GM12878 (cell line): Measurements from ENCODE around the gene OR6C76. TPM values are rescaled to one million over a fixed set of nuclear protein-coding genes. Genes with fewer than 3 reads are reported as not detected.

Experiments used
- ATAC-seq: fragments of 200-7000 bp; cut with Tn5 transposase; 3 replicates; pipeline ENCODE4 v1.9.1; 2020; ENCODE audit warnings: mild to moderate bottlenecking, moderate library complexity
- Bru-seq: library from RNA; stranded (reverse); fragments of 400-500 nt; gene quantifications from one replicate; lab custom pipeline; 2021; lab: Mats Ljungman, UMichigan
- BruChase-seq, 2 experiments: library from RNA; stranded (reverse); fragments of 400-500 nt; gene quantifications; one replicate each; lab custom pipeline; 2021; lab: Mats Ljungman, UMichigan
- BruUV-seq: library from RNA; stranded (reverse); fragments of 400-500 nt; replicated peaks from 2 replicates; lab custom pipeline; 2021; lab: Mats Ljungman, UMichigan
- CTCF ChIA-PET: fragments of 300-600 bp; sonication (Branson Sonifier 250); formaldehyde crosslinking; extraction: SDS; loops from one replicate; lab custom pipeline; 2021; ENCODE audit warnings: inconsistent platforms; lab: Yijun Ruan, JAX
- POLR2A ChIA-PET: fragments of 350-600 bp; formaldehyde crosslinking; extraction: SDS; loops from one replicate; lab custom pipeline; 2021; ENCODE audit warnings: inconsistent platforms; lab: Charles Lee
- RAD21 ChIA-PET: fragments of 300-600 bp; sonication (Branson Sonifier 250); formaldehyde crosslinking; loops from one replicate; lab custom pipeline; 2023; ENCODE audit warnings: antibody characterized with exemption; ENCODE audit not compliant: unreplicated experiment; lab: Charles Lee
- SMC1A ChIA-PET: fragments of 300-600 bp; sonication (Branson Sonifier 250); formaldehyde crosslinking; loops from one replicate; lab custom pipeline; 2023; ENCODE audit not compliant: unreplicated experiment, uncharacterized antibody; lab: Charles Lee
- DNase-seq: peaks from one replicate; pipeline ENCODE4 v3.0.0-alpha.2; 2011; ENCODE audit warnings: low read depth, low spot score
- FAIRE-seq: peaks from 3 replicates; lab custom pipeline; 2011; peaks lifted over from hg19 to GRCh38; lab: Jason Lieb, UNC
- H2AFZ ChIP-seq: 2 replicates; pipeline ENCODE4 v1.6.0; 2011; ENCODE audit warnings: low read depth, low read length, control low read depth; ENCODE audit not compliant: control insufficient read depth
- H3K27ac ChIP-seq: 2 replicates; pipeline ENCODE4 v1.5.1; 2011; ENCODE audit warnings: control low read depth; ENCODE audit not compliant: control insufficient read depth, insufficient read depth
- H3K27me3 ChIP-seq, 2 experiments: replicated peaks in 1 of 2; 2 replicates each; pipeline versions ENCODE4 v1.6.0 to v1.6.1; 2011; ENCODE audit warnings: low read length in 1 of 2; ENCODE audit not compliant: control insufficient read depth in 2 of 2, insufficient read depth in 2 of 2
- H3K36me3 ChIP-seq, 2 experiments: 2 replicates each; pipeline ENCODE4 v1.5.1; 2011; ENCODE audit warnings: low read length in 1 of 2; ENCODE audit not compliant: control insufficient read depth in 2 of 2, insufficient read depth in 2 of 2
- H3K4me1 ChIP-seq: 2 replicates; pipeline ENCODE4 v1.6.1; 2011; ENCODE audit warnings: mild to moderate bottlenecking, low read length, moderate library complexity, mixed read lengths; ENCODE audit not compliant: control insufficient read depth, insufficient read depth
- H3K4me2 ChIP-seq: 2 replicates; pipeline ENCODE4 v1.6.0; 2011; ENCODE audit warnings: control low read depth; ENCODE audit not compliant: control insufficient read depth, insufficient read depth
- H3K4me3 ChIP-seq: fragments of 200-600 bp; sonication (generic); 2 replicates; pipeline ENCODE4 v1.5.1; 2016
- H3K79me2 ChIP-seq: 2 replicates; pipeline ENCODE4 v1.6.0; 2011; ENCODE audit warnings: low read length; ENCODE audit not compliant: control insufficient read depth, insufficient read depth
- H3K9ac ChIP-seq: 2 replicates; pipeline ENCODE4 v1.8.0; 2011; ENCODE audit warnings: low read length, control low read depth, mixed read lengths; ENCODE audit not compliant: control insufficient read depth, insufficient read depth
- H3K9me3 ChIP-seq: replicated peaks from 3 replicates; pipeline ENCODE4 v1.5.1; 2011; ENCODE audit warnings: mild to moderate bottlenecking, low read length; ENCODE audit not compliant: control insufficient read depth, insufficient read depth
- H4K20me1 ChIP-seq: 2 replicates; pipeline ENCODE4 v1.6.0; 2011; ENCODE audit not compliant: control insufficient read depth, insufficient read depth
- BRCA1 ChIP-seq: IDR thresholded peaks from 2 replicates; pipeline ENCODE4 v1.6.1; 2011; ENCODE audit warnings: low read depth, low read length, improper control_type of control experiment
- FOXM1 ChIP-seq: IDR thresholded peaks from 2 replicates; pipeline ENCODE4 v1.6.1; 2012; ENCODE audit warnings: low read depth, mild to moderate bottlenecking, inconsistent platforms, low read length, moderate library complexity
- HCFC1 ChIP-seq: fragments of 150-350 bp; IDR thresholded peaks from 2 replicates; pipeline ENCODE4 v1.6.1; 2014; ENCODE audit warnings: low read length
- HDAC6 ChIP-seq: fragments of 200-600 bp; sonication (generic); IDR thresholded peaks from one replicate; pipeline ENCODE4 v1.8.0; 2017; ENCODE audit warnings: antibody characterized with exemption; ENCODE audit not compliant: unreplicated experiment
- KDM1A ChIP-seq: fragments of 200-600 bp; sonication (generic); IDR thresholded peaks from 2 replicates; pipeline ENCODE4 v1.6.1; 2016; ENCODE audit warnings: borderline replicate concordance
- NFXL1 ChIP-seq: fragments of 450-650 bp; IDR thresholded peaks from 2 replicates; pipeline ENCODE4 v1.6.1; 2017; ENCODE audit warnings: antibody characterized with exemption, mild to moderate bottlenecking, borderline replicate concordance
- PAX8 ChIP-seq: fragments of 450-650 bp; IDR thresholded peaks from 2 replicates; pipeline ENCODE4 v1.6.1; 2017; ENCODE audit warnings: mild to moderate bottlenecking, moderate library complexity
- SMAD5 ChIP-seq: IDR thresholded peaks from 2 replicates; pipeline ENCODE4 v1.6.1; 2016; ENCODE audit warnings: antibody characterized with exemption, low read depth
- SREBF1 ChIP-seq: IDR thresholded peaks from 2 replicates; pipeline ENCODE4 v1.6.1; 2012; ENCODE audit warnings: mild to moderate bottlenecking, low read length
- SUPT20H ChIP-seq: IDR thresholded peaks from 2 replicates; pipeline ENCODE4 v1.6.1; 2011; ENCODE audit warnings: low read depth, mild to moderate bottlenecking, low read length, moderate library complexity, borderline replicate concordance; ENCODE audit not compliant: control insufficient read depth
- WRNIP1 ChIP-seq: IDR thresholded peaks from 2 replicates; pipeline ENCODE4 v1.6.1; 2011; ENCODE audit warnings: low read depth, low read length, improper control_type of control experiment, borderline replicate concordance
- ZNF24 ChIP-seq: fragments of 450-650 bp; IDR thresholded peaks from 2 replicates; pipeline ENCODE4 v1.6.1; 2017; ENCODE audit warnings: antibody characterized with exemption, mild to moderate bottlenecking
- WGBS: methylation state at CpG from one replicate; pipeline ENCODE4 v1.1.6; 2016; ENCODE audit warnings: low lambda C conversion rate; ENCODE audit not compliant: insufficient replicate concordance, insufficient coverage; ENCODE audit errors: missing lambda C conversion rate; 5-methylcytosine and 5-hydroxymethylcytosine counted together
- in situ Hi-C: fragments of 300-500 bp; cut with MboI; formaldehyde crosslinking; loops from 9 replicates; pipeline ENCODE4 v1.14.3; 2018; ENCODE audit warnings: mixed read lengths
- intact Hi-C: fragments of 100-400 bp; cut with micrococcal nuclease; formaldehyde crosslinking; loops from one replicate; pipeline ENCODE4 v1.14.2; 2022; ENCODE audit not compliant: unreplicated experiment
- long read RNA-seq, 2 experiments: library from polyadenylated mRNA; unstranded; transcript quantifications; one replicate each; pipeline ENCODE4 v2.0.0, GENCODE V29; 2019 to 2020
- polyA minus RNA-seq, 3 experiments: library from RNA; depleted of rRNA, polyadenylated mRNA; stranded (reverse); fragments of >200 nt; gene quantifications; 2 replicates each; pipeline ENCODE4 v1.2.3, GENCODE V29; 2011
- polyA plus RNA-seq, 11 experiments: library from polyadenylated mRNA; depleted of rRNA in 4 of 11; unstranded in 6 of 11; stranded (reverse) in 5 of 11; fragments of >200 nt; fragmentation: Nextera tagmentation in 4 of 11; fragmentation: Illumina TruSeq in 1 of 11; extraction: Ambion mirVana in 4 of 11; extraction: Trizol in 1 of 11; gene quantifications; 1 replicate in 1 of 11; 2 replicates in 10 of 11; pipeline versions ENCODE4 v1.2.1 to v1.2.3, GENCODE V29; 2011 to 2016; ENCODE audit warnings: inconsistent platforms in 2 of 11, missing spikeins in 2 of 11, low read depth in 1 of 11
- total RNA-seq, 4 experiments: library from RNA; depleted of rRNA in 3 of 4; stranded (reverse); fragments of >200 nt in 3 of 4; fragmentation: Illumina TruSeq in 1 of 4; extraction: Trizol in 1 of 4; gene quantifications; 2 replicates each; pipeline versions ENCODE4 v1.2.1 to v1.2.3, GENCODE V29; 2013 to 2021
- TF ChIP-seq, protein P1 (sequence below): fragments of 450-650 bp; IDR thresholded peaks from 2 replicates; pipeline ENCODE4 v1.6.1; 2016; ENCODE audit warnings: mild to moderate bottlenecking, moderate library complexity, borderline replicate concordance
- TF ChIP-seq, protein P2 (sequence below): fragments of 450-650 bp; IDR thresholded peaks from 2 replicates; pipeline ENCODE4 v1.6.1; 2016; ENCODE audit warnings: mild to moderate bottlenecking

The OR6C76 gene
- total RNA-seq (2013; cell fraction: nucleolus; rRNA removed): not detected in 2 replicates
- total RNA-seq (2014; rRNA removed): not detected in 2 replicates
- total RNA-seq (2014; rRNA removed; fragmentation: Illumina TruSeq; extraction: Trizol): not detected in 2 replicates
- not detected in 2 replicates for total RNA-seq (2021)
- not detected for polyA plus RNA-seq (2011; ENCODE audit: low read depth)
- polyA plus RNA-seq (2011; rRNA removed): not detected in 2 replicates
- not detected in 2 replicates for polyA plus RNA-seq (2011; cell fraction: cytosol; rRNA removed)
- not detected in 2 replicates for polyA plus RNA-seq (2011; cell fraction: nucleus; rRNA removed)
- polyA plus RNA-seq (2012): not detected in 2 replicates
- polyA plus RNA-seq (2014; fragmentation: Illumina TruSeq; extraction: Trizol): not detected in 2 replicates
- not detected for polyA plus RNA-seq (2014; fragmentation: Nextera tagmentation; extraction: Ambion mirVana)
- not detected in 2 replicates for polyA plus RNA-seq (2014; rRNA removed)
- polyA plus RNA-seq (2016; fragmentation: Nextera tagmentation; extraction: Ambion mirVana): not detected
- not detected in 2 replicates for polyA minus RNA-seq (2011; rRNA and poly(A)+ RNA removed)
- not detected in 2 replicates for polyA minus RNA-seq (2011; cell fraction: cytosol; rRNA and poly(A)+ RNA removed)
- not detected in 2 replicates for polyA minus RNA-seq (2011; cell fraction: nucleus; rRNA and poly(A)+ RNA removed)
- Bru-seq, nascent RNA: not detected
- not detected for BruChase-seq, experiment 1, labeled RNA remaining after a 6-hour chase
- not detected for BruChase-seq, experiment 2, labeled RNA remaining after a 2-hour chase
- long read RNA-seq, experiment 1: 0 reads
- long read RNA-seq, experiment 2: 0 reads

GRCh38 chr12:55425954-55426353 lies at the start of gene OR6C76:
TSS of gene OR6C76 (plus strand) at chr12:55426254. CDS start at chr12:55426254, 0 bp downstream.
- Histone ChIP-seq H3K79me2 (no peaks in the 10 kb centered on the region), H3K27me3 (no peaks in the 10 kb centered on the region), H3K4me2 (no peak within 1 kb of the TSS), H3K9me3 (no peaks in the 10 kb centered on the region), H3K4me3 (no peak within 1 kb of the TSS), H3K36me3 (no peaks in the 10 kb centered on the region), H4K20me1 (no peaks in the 10 kb centered on the region), H2AFZ (no peak within 1 kb of the TSS), H3K4me1 (no peaks in the 10 kb centered on the region), H3K27ac (no peak within 1 kb of the TSS), H3K9ac (no peak within 1 kb of the TSS)
- ATAC-seq (no peak), FAIRE-seq (no peak), DNase-seq (no peak)
- TF ChIP-seq SREBF1: no peak
- no peak for TF ChIP-seq ZNF24
- no peak for TF ChIP-seq BRCA1
- TF ChIP-seq HCFC1: no peak
- TF ChIP-seq FOXM1: no peak
- TF ChIP-seq SUPT20H: no peak
- TF ChIP-seq KDM1A: no peak
- no peak for TF ChIP-seq NFXL1
- TF ChIP-seq PAX8: no peak
- no peak for TF ChIP-seq WRNIP1
- no peak for TF ChIP-seq SMAD5
- TF ChIP-seq, protein P1, sequence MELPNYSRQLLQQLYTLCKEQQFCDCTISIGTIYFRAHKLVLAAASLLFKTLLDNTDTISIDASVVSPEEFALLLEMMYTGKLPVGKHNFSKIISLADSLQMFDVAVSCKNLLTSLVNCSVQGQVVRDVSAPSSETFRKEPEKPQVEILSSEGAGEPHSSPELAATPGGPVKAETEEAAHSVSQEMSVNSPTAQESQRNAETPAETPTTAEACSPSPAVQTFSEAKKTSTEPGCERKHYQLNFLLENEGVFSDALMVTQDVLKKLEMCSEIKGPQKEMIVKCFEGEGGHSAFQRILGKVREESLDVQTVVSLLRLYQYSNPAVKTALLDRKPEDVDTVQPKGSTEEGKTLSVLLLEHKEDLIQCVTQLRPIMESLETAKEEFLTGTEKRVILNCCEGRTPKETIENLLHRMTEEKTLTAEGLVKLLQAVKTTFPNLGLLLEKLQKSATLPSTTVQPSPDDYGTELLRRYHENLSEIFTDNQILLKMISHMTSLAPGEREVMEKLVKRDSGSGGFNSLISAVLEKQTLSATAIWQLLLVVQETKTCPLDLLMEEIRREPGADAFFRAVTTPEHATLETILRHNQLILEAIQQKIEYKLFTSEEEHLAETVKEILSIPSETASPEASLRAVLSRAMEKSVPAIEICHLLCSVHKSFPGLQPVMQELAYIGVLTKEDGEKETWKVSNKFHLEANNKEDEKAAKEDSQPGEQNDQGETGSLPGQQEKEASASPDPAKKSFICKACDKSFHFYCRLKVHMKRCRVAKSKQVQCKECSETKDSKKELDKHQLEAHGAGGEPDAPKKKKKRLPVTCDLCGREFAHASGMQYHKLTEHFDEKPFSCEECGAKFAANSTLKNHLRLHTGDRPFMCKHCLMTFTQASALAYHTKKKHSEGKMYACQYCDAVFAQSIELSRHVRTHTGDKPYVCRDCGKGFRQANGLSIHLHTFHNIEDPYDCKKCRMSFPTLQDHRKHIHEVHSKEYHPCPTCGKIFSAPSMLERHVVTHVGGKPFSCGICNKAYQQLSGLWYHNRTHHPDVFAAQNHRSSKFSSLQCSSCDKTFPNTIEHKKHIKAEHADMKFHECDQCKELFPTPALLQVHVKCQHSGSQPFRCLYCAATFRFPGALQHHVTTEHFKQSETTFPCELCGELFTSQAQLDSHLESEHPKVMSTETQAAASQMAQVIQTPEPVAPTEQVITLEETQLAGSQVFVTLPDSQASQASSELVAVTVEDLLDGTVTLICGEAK: no peak
- TF ChIP-seq HDAC6: no peak
- TF ChIP-seq, protein P2, sequence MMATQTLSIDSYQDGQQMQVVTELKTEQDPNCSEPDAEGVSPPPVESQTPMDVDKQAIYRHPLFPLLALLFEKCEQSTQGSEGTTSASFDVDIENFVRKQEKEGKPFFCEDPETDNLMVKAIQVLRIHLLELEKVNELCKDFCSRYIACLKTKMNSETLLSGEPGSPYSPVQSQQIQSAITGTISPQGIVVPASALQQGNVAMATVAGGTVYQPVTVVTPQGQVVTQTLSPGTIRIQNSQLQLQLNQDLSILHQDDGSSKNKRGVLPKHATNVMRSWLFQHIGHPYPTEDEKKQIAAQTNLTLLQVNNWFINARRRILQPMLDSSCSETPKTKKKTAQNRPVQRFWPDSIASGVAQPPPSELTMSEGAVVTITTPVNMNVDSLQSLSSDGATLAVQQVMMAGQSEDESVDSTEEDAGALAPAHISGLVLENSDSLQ: no peak
- RAD21 ChIA-PET: no interaction called here
- SMC1A ChIA-PET: no interaction called here
- POLR2A ChIA-PET: no interaction called here
- intact Hi-C loops: no loop called here
- CTCF ChIA-PET: no interaction called here
- in situ Hi-C loops: no loop called here
- 60% methylated on average over 4 of the region's 4 CpGs for WGBS
- no TSS peak for BruUV-seq
